ENCODE data around the gene ZBTB16.

ZBTB16 gene

DNA sequence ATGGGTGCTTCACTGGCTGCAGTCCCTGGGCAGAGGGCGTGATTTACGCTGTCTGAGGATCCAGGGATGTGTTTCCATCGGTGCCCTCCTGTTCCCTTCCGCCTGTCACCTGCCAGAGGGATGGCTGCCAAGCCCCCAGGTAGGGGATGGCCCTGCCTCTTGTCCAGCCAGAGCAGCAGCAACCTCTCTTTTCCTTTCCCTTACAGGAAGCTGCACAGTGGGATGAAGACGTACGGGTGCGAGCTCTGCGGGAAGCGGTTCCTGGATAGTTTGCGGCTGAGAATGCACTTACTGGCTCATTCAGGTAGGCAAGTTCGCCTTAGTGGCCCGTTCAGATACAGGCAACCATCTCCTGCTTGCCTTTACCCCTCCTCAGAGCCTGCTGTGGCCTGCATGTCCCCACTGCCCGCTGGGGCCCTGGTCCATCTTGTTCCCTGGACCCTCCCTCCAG lies 96.6 kb downstream of the ZBTB16 start:
- DNase-seq, result no peak

- DNase-seq, result no peak
Observed at GRCh38 chr11:114156782-114157181, 97.3 kb downstream of the ZBTB16 start.

DNA sequence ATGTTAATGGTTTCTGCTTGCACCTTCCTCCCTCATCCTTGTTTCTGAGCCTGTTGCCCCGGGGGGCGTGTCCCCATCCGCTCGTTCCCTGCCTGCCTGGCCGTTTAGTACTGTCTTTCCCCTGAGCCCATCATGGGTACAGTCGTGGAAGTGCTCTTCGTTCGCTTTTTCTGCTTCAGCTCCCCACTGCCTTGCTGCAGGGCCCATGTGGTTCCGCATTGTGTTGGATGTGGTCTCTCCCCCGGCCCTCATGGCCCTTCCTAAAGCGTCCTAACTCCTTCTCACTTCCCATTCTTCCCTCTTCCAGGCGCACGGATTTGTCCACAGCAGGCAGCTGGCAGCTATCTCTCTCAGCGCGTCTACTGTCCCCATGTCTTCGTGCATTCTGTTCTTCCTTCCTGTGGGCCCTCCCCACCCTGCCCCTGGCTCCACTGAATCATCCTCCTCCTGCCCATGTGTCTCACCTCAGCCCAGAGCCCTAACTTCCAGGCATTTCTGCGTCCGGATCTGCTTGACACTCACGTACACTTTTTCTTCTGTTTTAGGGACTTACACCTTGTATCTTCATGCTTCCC lies 98.1 kb downstream of the ZBTB16 start:
- no peak for DNase-seq

DNA sequence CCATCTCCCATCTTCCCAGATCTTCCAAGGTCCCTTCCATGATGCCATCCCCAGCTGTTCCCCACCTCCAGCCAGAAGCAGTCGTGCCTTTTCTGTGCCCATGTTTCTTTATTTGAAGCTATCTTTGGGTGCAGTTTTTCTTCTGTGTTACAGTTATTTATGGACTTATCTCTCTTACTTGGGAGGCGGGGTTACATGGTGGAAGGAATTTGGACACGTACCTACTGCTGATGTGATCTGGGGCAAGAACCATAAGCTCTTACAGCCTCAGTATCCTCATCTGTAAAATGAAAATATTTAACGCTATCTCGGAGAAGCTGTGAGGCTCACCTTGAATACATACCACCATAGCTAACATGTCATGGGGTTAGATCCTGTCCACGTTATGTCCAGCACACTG lies 98.9 kb downstream of the ZBTB16 start:
- no peak for DNase-seq

DNA sequence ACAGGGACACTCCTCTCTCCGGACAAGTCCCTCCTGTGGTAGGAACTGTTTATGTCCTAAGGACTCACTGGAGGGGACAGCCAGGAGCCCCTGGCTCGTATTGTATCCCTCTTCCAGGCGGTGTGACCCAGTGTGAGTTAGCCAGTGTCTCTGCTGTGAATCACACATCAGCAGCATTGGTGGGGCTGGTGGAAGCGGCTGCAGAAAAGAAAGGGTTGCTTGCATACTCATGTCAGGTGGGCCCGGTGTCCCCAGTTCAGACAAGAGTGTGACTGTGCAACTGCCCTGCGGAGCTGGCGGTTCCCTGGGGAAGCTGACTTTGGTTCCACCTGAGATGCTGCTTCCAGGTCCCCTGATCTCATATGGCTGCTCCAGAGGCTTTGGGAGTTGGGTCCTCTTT lies 99.4 kb downstream of the ZBTB16 start:
- no peak for DNase-seq

DNA sequence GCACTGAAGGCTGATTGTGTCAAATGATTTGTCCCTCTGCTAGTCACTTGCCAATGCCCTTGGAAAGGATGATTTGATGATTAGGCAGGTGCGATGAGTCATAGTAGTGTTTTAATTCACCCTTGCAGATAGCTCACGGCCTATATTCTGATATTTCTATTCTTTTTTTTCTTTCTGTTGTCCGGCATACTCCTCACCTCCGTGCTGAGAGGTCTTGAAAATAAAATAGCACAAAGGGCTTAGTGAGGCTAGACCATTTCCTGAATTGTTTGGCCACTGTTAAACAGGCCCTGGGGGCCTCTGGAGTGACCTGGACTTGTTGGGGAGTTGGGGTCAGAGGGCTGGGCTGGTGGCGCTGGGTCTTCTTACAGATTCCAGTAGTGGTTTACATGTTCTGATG lies 99.8 kb downstream of the ZBTB16 start:
- DNase-seq, result no peak

DNA sequence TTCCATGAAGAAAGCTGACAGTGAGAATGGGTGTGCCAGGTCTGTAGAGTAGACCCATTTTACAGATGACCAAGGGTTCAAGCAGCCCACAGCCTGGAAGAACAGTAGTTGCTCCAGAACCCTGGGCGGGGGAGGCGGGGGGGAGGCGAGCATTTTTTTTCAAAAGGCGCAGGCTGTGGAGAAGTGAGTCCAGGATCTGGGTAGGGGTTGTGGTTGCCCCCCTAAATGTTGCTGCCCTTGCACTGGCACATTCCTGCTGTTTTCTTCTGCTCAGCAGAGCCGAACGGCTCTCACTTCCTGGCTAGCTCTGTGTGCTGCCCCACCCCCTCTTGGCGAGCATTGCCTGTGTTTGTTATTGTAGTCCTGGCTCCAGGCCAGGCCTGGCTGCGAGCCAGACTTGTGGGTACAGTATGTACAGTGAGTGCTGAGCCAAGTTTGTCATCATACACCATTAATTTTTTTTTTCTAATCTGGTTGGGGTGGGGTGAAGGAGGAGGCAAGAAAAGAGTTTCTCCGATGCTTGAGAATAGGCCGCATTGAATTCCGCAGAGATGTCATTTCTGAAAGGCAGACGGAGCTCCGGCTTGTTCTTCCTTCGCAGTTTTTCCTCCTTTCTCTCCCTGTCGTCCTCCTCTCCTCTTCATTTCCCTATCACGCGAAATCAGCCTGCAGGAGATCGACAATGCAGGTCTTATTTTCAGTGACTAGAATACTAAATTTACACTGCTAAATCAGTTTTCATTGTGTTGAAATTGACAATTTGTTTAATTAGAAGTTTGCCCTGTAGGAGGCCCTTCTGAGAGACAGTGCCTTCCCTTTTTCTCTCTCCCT lies 100.5 kb downstream of the ZBTB16 start:
- DNase-seq, result peak; percentile 96

DNA sequence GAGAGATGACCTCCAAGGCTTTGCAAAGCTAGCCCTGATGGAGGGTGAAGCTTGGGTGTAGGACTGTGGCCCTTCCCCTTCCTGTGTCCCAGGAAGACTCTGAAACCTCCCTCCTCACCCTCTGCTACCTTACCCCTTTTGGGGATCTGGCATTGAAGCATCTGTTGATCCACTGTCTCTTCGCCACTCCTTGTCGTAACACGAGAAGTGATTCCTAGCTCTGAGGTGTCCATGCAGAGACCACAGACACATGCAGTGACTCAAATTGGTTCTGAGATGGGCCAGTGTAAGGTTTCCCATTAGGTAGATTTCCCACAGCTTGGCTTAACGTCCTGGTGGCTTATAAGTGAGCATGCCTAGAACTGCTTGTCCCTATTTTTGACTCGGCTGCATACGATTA lies 101.4 kb downstream of the ZBTB16 start:
- DNase-seq, result no peak

DNA sequence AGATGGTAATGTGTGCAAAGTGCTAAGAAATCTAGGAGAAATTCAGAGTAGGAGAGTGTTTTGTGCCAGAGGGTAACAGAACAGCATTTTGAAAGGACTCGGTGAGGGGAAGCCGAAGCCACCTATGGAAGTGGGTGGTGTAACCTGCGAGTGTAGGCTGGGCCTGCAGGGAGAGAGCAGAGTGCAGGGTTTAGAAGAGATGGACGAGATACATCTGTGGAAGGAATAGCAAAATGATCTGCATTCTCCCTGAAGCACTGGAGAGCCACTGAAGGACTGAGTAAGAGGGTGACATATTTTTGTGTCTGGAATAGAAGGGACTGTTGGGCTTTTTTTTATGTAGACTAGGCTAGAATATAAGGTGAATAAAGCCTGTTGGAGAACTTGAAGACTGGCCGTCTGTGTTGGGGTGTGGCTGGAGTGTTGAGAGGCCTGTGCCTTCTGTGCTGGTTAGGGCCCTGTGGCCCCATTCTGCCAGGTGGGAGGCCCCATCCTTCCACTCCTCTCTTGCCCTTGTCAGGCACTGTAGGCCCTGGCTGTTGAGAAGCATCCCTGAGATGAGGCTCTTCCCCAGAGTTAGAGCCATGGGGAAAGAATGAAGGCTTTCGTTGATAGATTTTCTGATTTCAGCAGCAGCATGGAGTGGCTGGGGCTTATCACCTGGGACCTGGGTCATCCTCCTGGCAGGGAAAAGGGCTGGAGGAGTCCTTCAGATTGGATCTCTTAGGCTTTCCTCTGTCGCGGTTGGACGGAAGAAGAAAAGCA lies 102.2 kb downstream of the ZBTB16 start:
- DNase-seq, result no peak

- no peak for DNase-seq
Observed at GRCh38 chr11:114162719-114163123, 103.2 kb downstream of the ZBTB16 start.

DNA sequence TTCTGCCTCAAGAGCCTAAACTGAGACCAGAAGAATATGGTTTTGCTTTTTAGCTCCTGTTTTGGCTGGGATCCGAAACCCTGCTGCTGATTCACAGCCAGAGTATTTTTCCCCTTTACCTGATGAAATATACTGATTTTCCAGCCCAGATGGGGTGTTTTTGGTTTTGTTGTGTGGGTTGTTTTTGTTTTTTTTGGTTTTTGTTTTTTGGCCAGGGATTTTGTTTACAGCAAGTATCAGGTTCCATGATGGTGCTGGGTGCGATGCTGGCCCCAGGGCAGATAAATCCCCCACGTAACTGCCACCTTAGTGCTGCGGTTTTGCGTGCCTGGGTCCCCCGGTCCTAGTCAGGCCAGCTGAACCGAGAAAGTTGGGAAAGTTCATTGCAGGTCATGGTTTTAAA lies 103.7 kb downstream of the ZBTB16 start:
- DNase-seq, result no peak

DNA sequence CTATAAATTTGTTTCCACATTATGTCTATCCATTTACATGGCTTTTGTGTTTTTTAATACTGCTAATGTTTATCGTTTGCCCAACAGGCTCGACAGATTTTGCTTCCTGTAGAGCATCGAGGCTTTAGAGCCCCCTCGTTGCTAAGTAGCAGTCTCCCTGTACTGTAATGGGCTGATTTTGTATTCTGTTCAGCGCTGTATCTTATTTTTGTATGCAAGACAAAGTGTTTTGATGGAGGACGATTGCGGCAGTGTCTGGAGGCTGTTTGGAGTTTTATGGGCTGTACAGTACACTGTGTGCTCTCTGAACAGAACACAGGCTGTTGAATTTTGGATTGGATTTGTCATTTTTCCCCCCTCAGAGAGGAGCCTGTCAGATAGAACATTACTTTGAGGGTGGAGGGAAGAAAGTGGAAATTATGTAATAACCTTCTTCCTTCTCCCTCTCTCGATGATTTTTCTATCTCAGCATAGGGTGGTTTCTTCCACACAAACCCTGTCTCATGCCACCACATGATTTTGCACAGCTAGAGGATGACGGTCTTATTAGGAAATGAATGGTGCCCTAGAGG lies 104.4 kb downstream of the ZBTB16 start:
- DNase-seq, result no peak

GRCh38 chr11:114164546-114164945 lies 105.0 kb downstream of the ZBTB16 start:
- no peak for DNase-seq

- no peak for DNase-seq
Observed at GRCh38 chr11:114165326-114166230, 106.1 kb downstream of the ZBTB16 start.

- no peak for DNase-seq
Observed at GRCh38 chr11:114166362-114166761, 106.9 kb downstream of the ZBTB16 start.

DNA sequence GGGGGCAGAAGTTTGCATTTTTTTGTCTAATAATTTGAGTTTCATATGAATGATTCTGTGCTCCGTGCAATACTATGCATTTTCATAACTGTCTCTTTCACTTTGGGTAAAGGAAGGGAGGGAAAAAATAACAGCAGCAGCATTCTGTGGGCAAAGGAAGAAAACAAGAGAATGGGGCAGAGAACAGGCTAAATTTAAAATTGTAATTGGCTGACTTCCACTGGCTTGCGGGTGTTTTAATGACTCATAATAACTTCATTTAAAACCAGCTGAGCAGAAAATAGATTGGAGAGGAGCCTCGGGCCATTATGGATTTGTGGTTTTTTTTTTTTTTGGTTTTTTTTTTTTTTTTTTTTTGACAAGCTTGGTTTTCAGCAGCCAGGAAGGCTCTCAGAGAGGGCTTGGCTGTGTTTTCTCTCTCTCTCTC lies 107.4 kb downstream of the ZBTB16 start:
- DNase-seq, result no peak

- no peak for DNase-seq
Observed at GRCh38 chr11:114167355-114167754, 107.8 kb downstream of the ZBTB16 start.

DNA sequence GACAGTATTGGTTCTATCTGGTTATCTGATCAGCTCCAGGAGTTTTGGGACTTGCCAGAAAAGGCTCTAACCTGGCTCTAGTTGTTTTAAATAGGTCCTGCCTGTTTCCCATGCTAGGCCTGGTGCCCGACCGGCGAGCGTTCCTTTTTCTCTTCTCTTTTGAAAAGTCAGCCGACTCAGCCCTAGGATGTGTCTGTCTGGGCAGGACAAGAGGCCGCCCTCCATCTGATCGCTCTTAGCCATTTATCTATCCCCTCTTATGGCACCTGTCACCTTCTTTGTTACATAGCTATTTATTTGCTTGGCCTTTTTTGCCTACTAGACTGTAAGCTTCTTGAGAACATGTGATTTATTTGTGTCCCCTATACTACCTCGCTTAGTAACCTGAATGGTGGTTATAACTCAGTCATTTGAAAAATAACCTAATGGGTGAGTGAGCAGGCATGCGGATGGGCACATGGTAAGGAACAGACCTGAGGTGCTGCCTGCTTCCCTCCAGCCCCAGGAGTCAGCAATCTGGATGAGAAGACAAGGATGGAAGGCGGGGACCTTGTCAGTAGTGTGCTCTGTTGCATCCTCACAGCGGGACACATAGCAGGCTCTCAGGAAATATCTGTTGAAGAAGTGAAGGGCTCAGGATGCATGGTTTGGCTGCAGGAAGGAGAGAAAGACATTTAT lies 108.4 kb downstream of the ZBTB16 start:
- no peak for DNase-seq

DNA sequence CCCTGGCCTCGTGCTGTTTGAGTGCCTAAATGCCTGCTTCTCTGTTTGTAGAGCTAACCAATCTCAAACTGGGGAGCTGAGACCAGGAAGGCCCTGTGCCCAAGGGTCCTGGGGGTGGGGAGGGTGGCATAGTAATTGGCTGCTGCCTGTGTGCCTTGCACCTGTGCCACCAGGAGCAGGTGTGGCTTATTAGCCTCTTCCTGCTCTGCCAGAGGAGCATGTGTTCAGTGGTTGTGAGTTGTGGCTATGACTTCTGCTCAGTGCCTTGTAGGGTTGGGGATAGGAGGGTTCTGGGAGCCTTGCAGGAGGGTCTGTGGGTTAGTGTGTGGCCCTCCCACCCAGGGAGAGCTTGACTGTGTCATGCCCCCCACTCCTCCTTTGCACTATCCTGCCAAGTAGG lies 109.2 kb downstream of the ZBTB16 start:
- DNase-seq, result no peak

GRCh38 chr11:114169321-114169749 lies 109.8 kb downstream of the ZBTB16 start:
- no peak for DNase-seq

- no peak for DNase-seq
Observed at GRCh38 chr11:114169821-114170220, 110.3 kb downstream of the ZBTB16 start.

DNA sequence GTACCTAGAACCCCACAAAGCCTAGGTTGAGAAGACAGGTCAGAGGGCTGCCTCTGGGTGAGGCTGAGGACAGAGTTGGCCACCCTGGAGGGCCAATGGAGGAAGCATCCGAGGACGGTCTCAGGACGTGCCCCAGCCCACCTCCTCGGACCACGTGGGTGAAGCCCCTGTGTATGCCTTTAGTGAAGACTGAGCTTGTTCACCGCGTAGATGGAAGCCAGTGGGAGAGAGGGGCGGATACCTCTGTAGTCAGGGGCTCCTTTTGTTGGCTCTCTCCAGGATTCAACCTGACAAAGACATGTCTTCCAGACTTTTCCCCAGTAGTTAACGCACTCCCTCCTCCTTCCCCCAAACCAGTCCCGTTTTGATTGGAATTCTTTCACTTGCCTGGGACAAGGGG lies 110.7 kb downstream of the ZBTB16 start:
- no peak for DNase-seq
